ENCODE results near the gene MYH11. TPM values are rescaled to one million over a fixed set of nuclear protein-coding genes. Genes with fewer than 3 reads are reported as not detected.

The MYH11 gene
- total RNA-seq (2016; rRNA removed; fragmentation: Illumina TruSeq; extraction: Trizol) (not detected in 2 replicates), polyA plus RNA-seq (2011; rRNA removed) (not detected in 2 replicates), polyA minus RNA-seq (2011; rRNA and poly(A)+ RNA removed; ENCODE audit: low replicate concordance) (0.14 TPM in 1 of 2 replicates, not detected in the other), Bru-seq, nascent RNA (percentile 2 among the genes with signal in this experiment), BruChase-seq, experiment 1, labeled RNA remaining after a 6-hour chase (percentile 10 among the genes with signal in this experiment), BruChase-seq, experiment 2, labeled RNA remaining after a 2-hour chase (percentile 15 among the genes with signal in this experiment)
- not detected in 2 replicates for total RNA-seq (2016; cell fraction: cytosol; rRNA removed; fragmentation: Illumina TruSeq; extraction: Trizol; ENCODE audit: low read depth)
- not detected in 2 replicates for total RNA-seq (2016; cell fraction: insoluble cytoplasmic fraction; rRNA removed; fragmentation: Illumina TruSeq; extraction: Trizol)
- not detected in 2 replicates for total RNA-seq (2016; cell fraction: membrane; rRNA removed; fragmentation: Illumina TruSeq; extraction: Trizol)
- not detected in 2 replicates for total RNA-seq (2016; cell fraction: nucleus; rRNA removed; fragmentation: Illumina TruSeq; extraction: Trizol)
- not detected in 2 replicates for polyA plus RNA-seq (2011; cell fraction: cytosol; rRNA removed)
- not detected in 2 replicates for polyA plus RNA-seq (2011; cell fraction: nucleus; rRNA removed)
- 0.25 and 0.60 TPM in 2 replicates for polyA plus RNA-seq (2012)
- polyA plus RNA-seq (2016; cell fraction: cytosol; fragmentation: Illumina TruSeq; extraction: Trizol; ENCODE audit: low read depth) = not detected in 2 replicates
- not detected in 2 replicates for polyA plus RNA-seq (2016; cell fraction: insoluble cytoplasmic fraction; fragmentation: Illumina TruSeq; extraction: Trizol; ENCODE audit: low read depth)
- polyA plus RNA-seq (2016; cell fraction: membrane; fragmentation: Illumina TruSeq; extraction: Trizol; ENCODE audit: low read depth) = not detected in 2 replicates
- polyA plus RNA-seq (2016; cell fraction: nucleus; fragmentation: Illumina TruSeq; extraction: Trizol; ENCODE audit: insufficient read depth, low read depth) = not detected in 2 replicates
- polyA minus RNA-seq (2011; cell fraction: cytosol; rRNA and poly(A)+ RNA removed) = not detected in 2 replicates
- polyA minus RNA-seq (2011; cell fraction: nucleus; rRNA and poly(A)+ RNA removed) = not detected in 2 replicates
- long read RNA-seq, experiment 1 = 0 reads
- long read RNA-seq, experiment 2 = 0 reads

GRCh38 chr16:15856901-15857698 lies at the start of gene MYH11:
Gene MYH11, minus strand, starts transcription at chr16:15857028. Its CDS starts 18,776 bp downstream, at chr16:15838252.
- Histone ChIP-seq H3K4me1 (ENCODE audit: insufficient read depth, low read length) (peaks cover 11% of the 10 kb centered on the region), H3K27ac (ENCODE audit: extremely low read length, insufficient read depth, low read length) (no peak within 1 kb of the TSS), H3K9ac (ENCODE audit: insufficient read depth, low read depth, low read length) (no peak within 1 kb of the TSS), H4K20me1 (ENCODE audit: insufficient read depth, low read length) (no peaks in the 10 kb centered on the region), H3K4me2 (ENCODE audit: low read depth, low read length) (peak within 1 kb of the TSS; percentile 71), H3K36me3 (replicated peaks in 1 of 2; ENCODE audit: control insufficient read depth in 1 of 2, insufficient read depth in 2 of 2, low read length in 2 of 2) (no peaks in the 10 kb centered on the region), H3K27me3 (ENCODE audit: control insufficient read depth in 1 of 2, insufficient read depth in 2 of 2, low read length in 2 of 2) (peaks cover 15 to 63% of the 10 kb centered on the region in 2 experiments; a peak in 4 of 5 replicates), H3K9me3 (ENCODE audit: low read length) (no peaks in the 10 kb centered on the region), H3K79me2 (ENCODE audit: insufficient read depth, low read length) (no peaks in the 10 kb centered on the region), H2AFZ (ENCODE audit: low read length) (no peak within 1 kb of the TSS), H3K4me3 (replicated peaks in 1 of 3; ENCODE audit: insufficient read depth in 1 of 3, low read depth in 2 of 3, low read length in 3 of 3) (peak within 1 kb of the TSS; percentile 11 to 62 (median 41); a peak in 3 of 6 replicates)
- CTCF ChIA-PET (ENCODE audit: low intra/inter-chr PET ratio, low total read pairs) = no interaction called here
- intact Hi-C loops (cut with micrococcal nuclease; ENCODE audit: unreplicated experiment) (no loop called here), in situ Hi-C loops (cut with HindIII; ENCODE audit: extremely low pct_ligation_motif_present, low pct_unique_long_range_greater_than_20kb) (no loop called here)
- WGBS (ENCODE audit: low lambda C conversion rate) = 21% methylated on average over 47 of the region's 49 CpGs
- DNase-seq (ENCODE audit: low spot score) (no peak), FAIRE-seq (no peak), ATAC-seq (peak; percentile 29)
- BruUV-seq (replicated peaks) = no TSS peak
- POLR2A ChIA-PET = no interaction called here
- no peak for TF ChIP-seq KDM6A (CRISPR knock-in tag; IDR thresholded peaks at IDR 0.05; ENCODE audit: low read depth)
- no peak for TF ChIP-seq EEA1 (CRISPR knock-in tag; IDR thresholded peaks at IDR 0.05; ENCODE audit: borderline replicate concordance)
- TF ChIP-seq ZNF891 (CRISPR knock-in tag; IDR thresholded peaks at IDR 0.05) = 0 out of 2 replicates have a peak, but pooled peaks have one; percentile 40
- TF ChIP-seq ZNF800 (CRISPR knock-in tag; IDR thresholded peaks at IDR 0.05) = peak; percentile 94
- peak; percentile 58; the same call in 1 of the 2 replicates for TF ChIP-seq HES4 (CRISPR knock-in tag; IDR thresholded peaks at IDR 0.05; ENCODE audit: borderline replicate concordance)
- 0 out of 2 replicates have a peak, but pooled peaks have one; percentile 40 for TF ChIP-seq EZH2 (conservative IDR thresholded peaks at IDR 0.05; ENCODE audit: low read depth, low read length)
- no peak for TF ChIP-seq NR2F6 (IDR thresholded peaks at IDR 0.05)
- TF ChIP-seq NR2F6 (CRISPR knock-in tag; IDR thresholded peaks at IDR 0.05) = no peak
- TF ChIP-seq ZNF652 (CRISPR knock-in tag; IDR thresholded peaks at IDR 0.05; ENCODE audit: borderline replicate concordance, low read depth) = peak; percentile 69; the same call in 1 of the 2 replicates
- no peak for TF ChIP-seq ZNF615 (CRISPR knock-in tag; IDR thresholded peaks at IDR 0.05; ENCODE audit: borderline replicate concordance)
- TF ChIP-seq ZNF670 (CRISPR knock-in tag; IDR thresholded peaks at IDR 0.05; ENCODE audit: borderline replicate concordance) = no peak
- TF ChIP-seq SMYD3 (CRISPR knock-in tag; IDR thresholded peaks at IDR 0.05) = no peak
- TF ChIP-seq ZNF687 (CRISPR knock-in tag; IDR thresholded peaks at IDR 0.05) = 0 out of 2 replicates have a peak, but pooled peaks have one; percentile 10
- no peak for TF ChIP-seq GATAD1 (CRISPR knock-in tag; IDR thresholded peaks at IDR 0.05)

Data from HepG2 (cell line).